DMS153 treated with DMSO at 0.1 percent for 48 hours (cell line): ENCODE results near the gene TRIM9.
A peak's percentile ranks its signal among the peaks of the same experiment; 100 is the strongest.
"Not testable (repeated sequence)": the region's sequence is repeated elsewhere in the genome, so short reads cannot be mapped to it uniquely, and the experiment has no call there.

Source experiments
- DNase-seq: peaks from one replicate; lab custom pipeline; 2025; ENCODE audit not compliant: unreplicated experiment; lab: John Stamatoyannopoulos, UW

TRIM9 gene

DNA sequence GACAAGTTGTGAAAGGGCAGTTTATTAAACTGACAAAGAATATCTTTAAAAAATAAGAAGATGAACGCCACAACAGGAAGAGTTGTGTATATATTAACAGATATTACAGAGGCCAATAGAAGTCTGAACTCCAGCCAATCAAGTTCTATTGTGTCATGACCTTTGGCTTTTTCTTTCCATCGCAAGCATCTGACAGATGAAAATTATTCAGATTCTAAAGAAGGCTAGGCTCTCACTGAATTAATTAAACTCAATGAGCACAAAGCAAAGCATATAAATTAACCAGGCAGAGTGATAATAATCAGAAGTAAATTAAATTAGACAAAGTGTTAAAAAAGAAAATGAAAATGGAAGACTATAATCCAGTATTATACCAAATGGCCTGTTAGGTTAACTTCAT, 88.6 kb downstream of the TRIM9 start:
- no peak for DNase-seq

DNA sequence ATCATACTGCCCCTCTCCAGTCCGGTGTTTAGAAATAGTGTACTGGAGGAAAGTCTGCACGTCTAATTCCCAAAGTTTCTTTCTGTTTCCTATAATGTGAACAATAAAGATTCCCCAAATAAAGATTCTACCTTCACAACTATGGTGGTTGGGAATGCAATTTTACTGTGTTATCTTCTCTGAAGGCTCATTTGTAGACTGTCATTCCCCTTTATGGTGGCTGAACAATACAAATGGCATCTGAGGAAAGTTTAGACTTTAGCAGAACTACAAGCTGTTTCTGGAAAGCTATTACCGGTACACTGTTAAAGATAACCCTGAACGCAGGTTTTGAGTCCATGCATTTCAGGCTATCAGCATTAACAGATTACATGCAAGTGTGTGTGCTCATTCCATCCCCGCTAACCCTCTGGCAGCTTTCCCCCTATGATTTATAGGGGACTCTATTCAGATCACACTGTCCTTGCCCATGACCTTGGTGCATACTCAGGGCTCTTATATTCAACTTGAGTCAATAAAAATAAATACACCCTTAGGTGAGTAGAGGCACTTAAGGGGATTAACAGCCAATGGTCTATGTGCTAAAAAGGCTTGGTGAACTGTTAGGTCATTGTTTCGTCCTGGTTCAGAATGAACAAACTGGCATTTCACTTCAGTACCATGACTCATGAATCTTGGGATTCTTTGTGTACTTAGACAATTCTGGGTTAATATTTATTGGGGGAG, 89.9 kb downstream of the TRIM9 start:
- no peak for DNase-seq

DNA sequence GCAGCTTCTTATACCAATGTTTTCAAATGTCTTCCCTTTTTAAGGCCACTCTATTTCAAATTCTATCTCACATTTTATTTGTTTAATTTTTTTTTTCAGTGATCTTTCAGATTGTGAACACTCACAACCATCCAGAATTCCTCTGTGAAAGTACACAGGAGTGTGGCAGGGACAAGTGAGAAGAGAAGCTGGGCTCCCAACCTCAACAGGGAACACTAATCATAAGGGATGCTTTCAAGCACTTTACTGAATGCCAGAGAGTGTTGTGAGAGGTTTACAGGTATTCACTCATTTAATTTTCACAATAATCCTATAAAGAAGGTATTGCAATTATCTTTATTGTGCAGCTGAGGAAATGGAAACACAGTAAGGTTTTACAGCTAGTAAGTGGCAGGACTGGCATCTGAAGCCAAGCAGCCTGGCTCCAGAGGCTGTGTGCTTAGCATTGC, 90.5 kb downstream of the TRIM9 start:
- DNase-seq: peak; percentile 6

DNA sequence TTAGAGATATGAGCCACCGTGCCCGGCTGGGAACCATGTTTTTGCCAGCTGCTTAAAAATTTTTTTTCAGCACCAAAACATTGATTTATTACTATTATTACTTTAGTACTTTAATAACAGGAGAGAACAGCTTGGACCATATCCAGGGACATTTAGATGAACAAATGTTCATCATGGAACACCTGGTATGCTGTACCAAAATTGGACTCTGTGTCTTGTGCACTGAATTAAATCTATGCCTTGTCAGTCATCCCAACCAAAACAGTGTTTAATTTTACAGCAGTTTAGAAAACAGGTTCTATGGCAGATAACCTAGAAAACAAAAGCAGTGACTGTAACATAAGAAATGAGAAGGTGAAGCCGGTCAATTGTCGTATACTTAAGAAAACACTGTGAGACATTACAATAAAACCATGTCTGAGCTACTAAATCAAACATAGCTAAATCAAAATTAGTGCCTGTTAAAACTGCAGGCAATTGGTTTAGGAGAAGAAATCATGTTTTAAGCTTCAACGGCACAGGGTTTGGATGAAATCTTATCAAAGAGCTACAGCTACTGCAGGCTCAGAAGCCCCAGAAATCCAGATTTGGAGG, 92.4 kb downstream of the TRIM9 start:
- DNase-seq: no peak

DNA sequence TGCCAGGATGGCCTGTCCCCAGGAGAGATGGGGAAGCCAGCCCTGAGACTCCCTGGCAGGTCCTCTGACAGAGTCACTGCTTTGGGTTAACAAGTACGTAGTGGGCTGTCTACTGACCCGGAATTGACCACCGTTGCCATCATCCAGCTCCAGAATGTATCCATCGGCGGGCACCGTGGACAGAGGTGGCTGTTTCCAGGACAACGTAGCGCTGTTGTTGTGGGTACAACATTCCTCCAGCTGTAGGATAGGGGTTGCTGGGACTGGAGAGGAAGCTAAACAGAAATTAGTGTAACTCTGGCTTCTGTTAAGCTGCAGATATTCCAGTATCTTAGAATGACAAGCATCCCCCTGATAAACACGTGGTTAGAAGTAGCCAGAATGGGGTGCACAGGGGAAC, 94.3 kb downstream of the TRIM9 start:
- no peak for DNase-seq

DNA sequence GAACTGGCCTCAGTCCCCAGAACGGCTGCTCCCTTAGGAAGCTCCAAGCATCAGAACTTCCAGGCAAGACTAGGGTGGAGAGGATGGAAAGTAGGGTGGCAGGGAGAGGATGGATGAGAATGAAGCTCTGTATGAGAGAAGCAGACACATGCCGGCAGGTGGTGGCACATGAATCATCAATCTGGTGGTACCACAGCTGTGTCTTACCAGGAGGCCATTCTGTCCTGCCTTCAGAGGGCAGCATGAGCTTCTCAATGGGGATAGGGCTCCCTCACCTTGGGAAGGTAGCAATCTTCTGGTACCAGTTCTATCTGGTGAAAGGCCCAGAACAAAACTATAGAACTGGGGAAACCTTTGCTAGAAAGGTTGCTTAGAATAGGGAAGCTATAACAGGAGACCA, 95.2 kb downstream of the TRIM9 start:
- DNase-seq: no peak

DNA sequence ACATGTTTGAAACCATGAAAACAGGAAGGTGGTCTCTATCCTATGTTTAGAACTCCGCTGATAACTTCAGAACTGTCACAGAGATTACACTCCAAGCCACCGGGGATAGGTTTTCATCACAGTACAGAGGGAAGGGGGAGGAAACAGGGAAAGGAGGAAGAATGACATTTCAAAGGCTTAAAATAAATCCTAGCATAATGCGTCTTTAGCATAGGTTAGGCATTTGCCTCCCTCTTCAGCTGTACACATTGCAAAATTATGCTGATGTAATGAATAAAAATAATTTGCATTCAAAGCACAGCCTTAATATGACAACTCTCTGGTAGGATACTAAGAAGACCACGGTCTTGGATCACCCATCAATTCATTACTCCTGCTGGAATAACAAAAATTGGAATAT, 96.3 kb downstream of the TRIM9 start:
- DNase-seq: no peak

DNA sequence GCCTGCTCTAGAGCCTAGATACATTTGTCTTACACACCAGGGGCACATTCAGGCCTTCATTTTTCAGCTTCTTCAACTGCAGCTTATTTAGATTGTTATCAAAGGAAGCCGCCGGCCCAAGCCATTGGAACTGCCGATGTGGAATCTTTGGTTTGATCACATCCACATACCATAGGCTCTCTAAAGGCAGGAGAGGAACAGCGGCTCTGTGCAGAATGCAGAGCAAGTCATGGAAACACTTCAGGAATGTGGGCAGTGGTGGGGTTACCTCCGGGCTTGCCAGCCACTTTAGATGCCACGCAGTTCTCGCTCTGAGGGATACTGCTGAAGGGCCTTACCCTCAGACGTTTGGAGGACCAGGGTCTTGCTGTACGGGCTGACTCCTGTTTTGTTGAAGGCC, 97.2 kb downstream of the TRIM9 start:
- DNase-seq: no peak

DNA sequence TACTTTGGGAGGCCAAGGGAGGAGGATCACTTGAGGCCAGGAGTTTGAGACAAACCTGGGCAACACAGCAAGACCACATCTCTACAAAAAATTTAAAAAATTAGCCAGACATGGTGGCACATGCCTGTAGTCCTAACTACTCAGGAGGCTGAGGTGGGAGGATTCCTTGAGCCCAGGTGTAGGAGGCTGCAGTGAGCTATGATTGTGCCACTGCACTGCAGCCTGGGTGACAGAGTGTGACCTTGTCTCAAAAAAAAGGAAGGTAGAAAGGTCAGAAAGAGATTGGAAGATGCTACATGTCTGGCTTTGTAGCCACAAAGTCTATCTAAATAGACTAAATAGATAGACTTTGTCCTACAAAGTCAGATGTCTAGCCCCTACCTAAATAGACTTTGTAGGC, 100.7 kb downstream of the TRIM9 start:
- not testable (repeated sequence) for DNase-seq

DNA sequence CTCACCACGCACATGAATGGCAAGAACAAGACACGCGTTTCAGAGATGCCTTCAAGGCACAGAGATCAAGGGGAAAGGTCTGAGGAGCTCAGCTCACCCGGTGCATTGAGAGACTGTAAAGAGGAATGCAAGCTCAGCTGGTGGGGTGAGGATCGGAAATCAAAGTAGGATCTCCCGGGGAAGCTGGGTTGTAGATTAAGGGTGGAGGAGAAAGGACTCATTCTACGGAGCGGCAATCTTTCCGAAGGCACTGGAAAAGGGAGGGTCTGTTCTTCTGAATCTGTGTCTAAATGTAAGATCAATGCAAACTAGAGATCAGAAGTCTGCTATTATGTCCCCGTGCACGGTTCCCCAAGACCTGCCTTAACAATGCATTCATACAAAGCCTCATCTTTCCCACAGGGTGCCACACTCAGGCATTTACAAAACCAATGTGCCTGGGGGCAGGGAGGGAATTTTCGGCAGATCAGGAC, 109.0 kb downstream of the TRIM9 start:
- DNase-seq: no peak

DNA sequence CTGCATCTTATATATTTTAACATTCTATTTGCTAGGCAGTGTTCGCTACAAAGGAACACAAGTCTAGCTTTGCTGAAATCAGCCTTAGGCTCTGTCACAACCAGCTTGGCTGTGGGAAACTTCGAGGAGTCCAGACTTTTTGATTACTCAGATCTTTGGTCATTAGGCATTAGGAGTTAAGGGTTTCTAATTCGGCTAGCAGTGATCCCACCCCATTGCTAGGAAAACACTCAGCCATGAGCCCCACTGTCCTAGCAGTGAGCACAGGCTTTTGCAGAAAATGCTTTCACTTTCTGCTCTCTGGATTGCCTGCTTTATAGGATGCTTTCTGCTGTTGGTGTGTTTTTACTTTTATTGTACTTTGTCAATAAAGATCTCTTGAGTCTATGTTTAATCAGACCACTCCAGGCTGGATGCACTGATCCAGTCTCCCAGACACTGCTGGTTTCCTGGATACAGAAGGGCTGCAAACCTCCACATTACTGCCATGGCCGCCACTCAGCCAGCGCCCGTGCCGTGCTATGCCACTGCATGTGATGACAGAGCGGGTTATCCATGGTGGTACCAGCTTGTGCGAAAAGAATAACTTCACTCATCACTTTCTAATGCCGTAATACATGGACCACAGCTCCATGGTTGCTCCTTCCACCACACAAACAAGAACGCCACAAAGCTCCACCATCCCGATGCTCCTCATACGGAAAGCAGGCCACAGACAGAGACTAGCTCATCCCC, 109.6 kb downstream of the TRIM9 start:
- DNase-seq: no peak

DNA sequence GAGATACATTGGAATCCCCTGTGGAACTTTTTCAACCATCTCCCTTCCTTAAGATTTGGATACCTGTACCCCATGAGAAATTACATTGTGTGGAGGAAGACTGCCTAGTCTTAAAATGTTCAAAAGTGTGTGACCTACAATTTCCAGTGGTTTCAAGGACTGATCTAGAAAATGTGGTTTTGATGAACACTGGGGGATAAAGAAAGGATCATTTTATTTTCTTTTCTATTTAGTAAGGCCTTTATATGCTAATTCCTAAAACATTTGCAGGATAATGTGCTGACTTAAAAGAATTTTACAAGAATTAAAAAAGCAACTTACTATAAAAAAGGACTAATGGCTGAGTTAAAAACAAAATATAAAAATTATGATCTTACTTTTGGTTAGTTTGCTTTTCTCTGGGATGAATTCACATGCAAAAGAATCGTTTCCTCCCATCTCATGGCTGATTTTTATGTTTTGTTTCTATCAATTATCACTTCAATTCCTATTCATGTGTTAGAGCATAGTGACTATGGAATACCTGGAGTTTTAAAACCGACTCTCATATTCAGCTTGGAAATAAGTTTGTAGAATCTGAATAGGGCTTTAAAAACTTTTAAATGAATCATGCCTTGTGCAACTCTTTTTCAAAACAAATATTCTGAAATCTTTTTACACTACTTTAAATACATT, 110.7 kb downstream of the TRIM9 start:
- DNase-seq: no peak

DNA sequence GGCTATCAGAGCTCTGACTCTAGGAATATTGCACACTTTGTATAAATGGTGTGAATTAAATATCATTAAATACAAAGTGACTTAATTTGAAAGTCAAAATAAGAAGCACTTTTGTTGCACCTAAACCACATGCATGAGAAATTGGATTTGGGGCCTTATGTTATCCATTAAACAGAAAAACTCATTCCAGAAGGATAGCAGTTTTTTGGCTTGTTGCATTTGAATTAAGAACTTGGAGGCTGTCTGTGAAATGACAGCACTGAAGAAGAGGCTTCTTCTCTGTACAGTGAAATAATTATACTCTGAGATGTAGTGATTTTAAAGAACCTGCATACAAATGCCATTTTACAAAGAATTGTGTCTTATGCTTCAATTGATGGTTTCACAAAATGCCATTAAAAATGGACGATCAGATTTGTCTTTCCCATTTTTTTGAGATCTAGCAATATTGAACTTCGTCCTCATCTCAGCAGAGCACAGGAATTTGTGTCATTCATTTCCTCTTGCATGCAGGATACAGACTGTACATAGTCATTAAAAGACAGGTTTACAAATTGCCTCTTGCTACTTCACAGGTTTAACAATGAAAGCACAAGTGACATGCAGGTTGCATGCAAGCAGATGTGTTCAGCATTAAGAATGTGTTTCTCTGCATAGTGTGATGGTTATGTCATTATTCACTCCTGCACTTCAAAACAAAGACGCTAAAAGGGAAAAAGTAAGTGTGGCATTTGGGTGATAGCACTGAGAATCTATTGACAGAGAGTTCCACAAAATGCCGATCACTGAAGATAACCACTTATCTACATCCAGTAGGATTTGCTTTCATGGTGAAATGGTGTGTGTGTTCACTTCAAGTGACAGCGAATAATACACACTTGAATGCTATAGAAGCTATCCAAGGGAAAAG, 114.7 kb downstream of the TRIM9 start:
- DNase-seq: no peak

DNA sequence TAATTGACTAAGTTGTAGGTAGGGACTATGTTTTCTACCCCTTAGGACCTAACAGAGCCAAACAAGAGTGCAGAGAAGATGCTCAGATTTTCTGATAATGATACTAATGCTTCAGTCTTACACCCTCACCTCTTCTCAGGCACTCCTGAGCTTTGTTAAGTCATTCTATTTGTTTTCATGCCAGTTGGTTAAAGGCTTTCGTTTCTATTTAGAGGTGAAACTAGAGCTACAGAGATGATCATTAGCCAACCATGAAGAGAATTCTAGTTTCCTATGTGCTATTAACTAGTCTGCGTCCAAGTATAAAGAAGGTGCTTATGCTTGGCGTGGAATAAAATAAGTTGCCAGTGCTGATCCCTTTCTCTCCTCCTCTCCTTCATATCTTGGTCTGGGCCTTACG, 116.0 kb downstream of the TRIM9 start:
- no peak for DNase-seq

DNA sequence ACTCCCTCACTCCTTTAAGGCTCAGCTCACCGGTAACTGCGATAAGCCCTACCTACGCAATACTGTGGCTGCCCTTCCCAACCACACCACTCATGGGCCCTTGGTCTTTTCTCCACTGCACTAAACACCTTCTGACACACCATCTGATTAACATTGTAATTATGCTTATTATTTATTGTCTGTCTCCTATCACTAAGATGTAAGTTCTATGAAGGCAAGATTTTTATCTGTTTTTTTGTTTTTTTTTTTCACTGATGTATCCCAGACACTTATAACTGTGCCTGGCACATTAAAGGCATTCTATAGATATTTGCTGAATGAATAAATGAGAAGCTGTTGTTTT, 116.4 kb downstream of the TRIM9 start:
- DNase-seq: no peak

DNA sequence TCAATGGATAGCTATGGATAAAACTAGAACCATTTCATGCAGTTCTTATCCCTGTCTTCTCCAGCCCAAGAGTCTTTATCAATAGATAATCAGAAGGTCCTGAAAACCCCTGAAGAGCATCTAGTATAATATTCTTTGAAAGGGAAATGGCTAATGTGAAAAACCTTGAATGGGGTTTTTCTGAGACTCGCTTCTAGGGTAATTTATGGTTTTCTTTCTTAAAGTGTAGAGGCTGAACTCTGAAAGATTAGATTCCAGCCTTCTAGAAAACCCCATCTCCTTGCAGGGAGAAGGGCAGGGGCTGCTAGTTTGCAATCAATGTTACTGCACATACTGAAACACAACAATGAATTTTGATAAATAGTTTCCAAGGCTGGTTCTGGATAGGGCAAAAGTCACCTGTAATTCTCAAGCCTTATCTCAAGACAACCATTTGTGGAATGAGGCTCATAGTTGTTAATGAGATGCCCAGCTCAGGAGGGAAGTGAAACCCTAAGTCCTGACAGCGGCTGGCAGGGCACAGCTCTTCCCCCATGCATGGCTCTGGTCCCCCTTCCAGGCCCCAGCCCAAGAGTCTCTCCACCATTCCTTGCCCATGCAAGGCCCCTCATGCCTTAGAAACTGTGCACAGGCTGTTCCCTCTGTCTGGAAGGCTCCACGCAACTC, 116.9 kb downstream of the TRIM9 start:
- no peak for DNase-seq

DNA sequence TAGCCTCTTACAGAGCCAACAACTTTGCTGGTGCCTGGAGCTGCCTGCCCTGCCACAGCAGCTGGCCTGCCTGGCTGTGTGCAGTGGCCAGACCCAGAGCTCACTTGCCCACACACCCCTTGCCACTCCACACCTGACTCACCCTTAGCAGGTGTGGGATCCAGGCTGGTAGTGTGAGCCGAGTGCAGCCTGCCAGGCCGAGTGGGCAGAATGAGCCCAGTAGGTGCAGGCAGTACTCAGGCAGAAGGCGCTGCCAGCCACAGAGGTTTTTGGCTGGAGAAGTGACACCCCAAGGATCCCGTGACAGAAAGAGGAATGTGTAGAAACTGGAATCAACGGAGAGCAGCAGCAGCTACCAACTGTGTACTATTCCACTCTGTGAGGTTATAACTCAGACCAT, 120.8 kb downstream of the TRIM9 start:
- no peak for DNase-seq

DNA sequence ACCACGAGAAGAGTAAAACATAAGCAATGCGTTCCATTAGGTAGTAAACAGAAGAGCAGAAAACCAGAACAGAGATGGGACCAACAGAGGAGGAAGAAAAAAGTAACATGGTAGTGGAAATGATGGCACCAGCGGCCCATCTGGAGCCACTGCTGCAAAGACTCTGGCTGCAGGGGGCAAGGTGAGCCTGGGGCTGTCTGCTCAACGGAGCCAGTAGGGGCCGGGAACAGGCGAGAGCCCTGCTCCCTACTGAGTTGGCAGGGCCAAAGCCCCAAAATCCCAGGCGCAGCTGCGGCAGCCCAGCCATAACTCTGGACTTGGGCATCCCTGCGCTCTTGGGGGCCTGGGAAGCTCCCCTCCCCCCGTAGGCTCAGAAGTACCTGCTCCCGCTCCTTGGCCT, 122.2 kb downstream of the TRIM9 start:
- DNase-seq: no peak

DNA sequence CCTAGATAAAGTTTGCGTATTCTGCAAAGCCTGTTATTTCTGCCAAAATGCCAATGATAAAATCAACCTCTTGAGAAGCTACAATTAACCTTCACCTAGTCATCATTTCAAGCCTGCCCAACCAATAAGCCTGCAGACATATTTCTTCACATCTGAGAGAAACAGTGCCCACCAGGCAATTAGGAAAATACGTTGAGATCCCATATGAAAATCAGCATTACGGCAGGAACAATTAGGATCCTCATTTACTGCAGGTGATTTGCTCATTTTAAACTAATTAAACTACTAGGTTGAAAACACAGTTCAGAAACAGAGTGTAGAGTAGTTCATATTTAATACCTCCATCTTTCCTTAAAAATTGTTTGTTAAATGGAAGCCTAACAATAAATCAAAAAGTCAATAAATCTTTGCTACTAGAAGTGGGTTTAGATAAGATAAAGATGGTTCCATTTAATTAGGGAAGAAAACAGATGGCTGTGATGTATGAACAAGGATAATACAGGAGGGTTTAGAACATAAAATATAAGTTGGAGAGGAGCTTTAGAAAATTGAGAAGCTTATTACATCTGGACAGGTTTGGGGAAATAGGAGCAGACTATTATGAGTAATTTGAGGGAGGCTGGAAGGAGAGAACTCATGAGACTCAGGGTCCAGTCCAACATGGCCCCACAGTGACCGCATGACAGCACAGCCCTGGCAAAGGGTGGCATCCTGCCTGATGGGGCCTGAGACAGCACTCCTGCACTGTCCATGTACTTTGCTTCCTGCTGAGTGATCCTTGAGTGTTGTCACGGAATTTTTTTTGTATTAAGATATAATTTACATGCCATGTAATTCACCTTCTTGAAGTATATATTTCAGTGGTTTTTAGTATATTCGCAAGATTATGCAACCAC, 123.8 kb downstream of the TRIM9 start:
- DNase-seq: no peak
